ENCODE results near the gene MPRIP. TPM values are rescaled to one million over a fixed set of nuclear protein-coding genes. Genes with fewer than 3 reads are reported as not detected.

The MPRIP gene
- total and polyA plus RNA-seq, 7 donors: 43.2 to 113 (median 77.4) TPM

DNA sequence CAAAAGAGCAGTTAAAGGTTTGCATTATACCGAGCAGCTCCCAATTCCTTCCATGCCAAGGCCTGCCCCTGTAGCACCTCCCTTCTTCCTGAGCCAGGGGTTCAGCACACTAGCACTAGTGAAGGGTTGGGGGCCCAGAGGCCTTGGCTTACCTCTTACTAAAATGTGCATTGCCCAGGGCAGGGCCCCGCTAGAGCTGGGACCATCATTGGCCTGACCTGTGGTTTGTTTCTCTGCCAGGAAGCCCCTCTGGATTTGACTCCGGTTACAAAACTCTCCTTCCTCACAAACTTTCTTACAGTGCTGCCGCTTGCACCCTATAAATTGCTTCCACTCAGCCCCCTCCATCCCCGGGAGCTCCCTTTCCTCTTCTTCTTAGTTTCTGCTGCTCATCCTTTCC, 33.8 kb downstream of the MPRIP start:
- Histone ChIP-seq H3K4me1 (peaks cover 0 to 92% (median 70%) of the 10 kb centered on the region in 4 donors), H3K36me3 (peaks cover 0 to 14% (median 5%) of the 10 kb centered on the region in 4 donors), H3K27me3 (no peaks in the 10 kb centered on the region), H3K9me3 (no peaks in the 10 kb centered on the region), H3K4me3 (no peak overlapping the region), H3K27ac (peak overlapping the region; percentile 7 to 63 (median 54))
- WGBS, 2 donors: 91 to 94% methylated on average over 5 of the region's 5 CpGs
- intact Hi-C loops (cut with DNase I): no loop called here
- TF ChIP-seq CTCF (IDR thresholded peaks at IDR 0.05) (no peak), POLR2A (IDR thresholded peaks at IDR 0.05) (no peak), POLR2AphosphoS5 (IDR thresholded peaks at IDR 0.05) (no peak), EP300 (IDR thresholded peaks at IDR 0.05) (no peak)
- DNase-seq: peak; percentile 50

- H3K36me3 ChIP-seq: peaks cover 0 to 14% (median 5%) of the 10 kb centered on the region in 4 donors
Observed at GRCh38 chr17:17077101-17077500, 34.8 kb downstream of the MPRIP start.

GRCh38 chr17:17077861-17078732, 35.8 kb downstream of the MPRIP start:
- intact Hi-C loops (cut with DNase I): no loop called here
- DNase-seq: peak; percentile 33
- no peak for TF ChIP-seq EP300 (IDR thresholded peaks at IDR 0.05)
- TF ChIP-seq POLR2AphosphoS5 (IDR thresholded peaks at IDR 0.05): no peak
- TF ChIP-seq CTCF (IDR thresholded peaks at IDR 0.05): no peak
- TF ChIP-seq POLR2A (IDR thresholded peaks at IDR 0.05): no peak
- no peaks in the 10 kb centered on the region for H3K9me3 ChIP-seq
- peaks cover 0 to 21% (median 5%) of the 10 kb centered on the region in 4 donors for H3K36me3 ChIP-seq
- peaks cover 0 to 83% (median 70%) of the 10 kb centered on the region in 4 donors for H3K4me1 ChIP-seq
- no peak overlapping the region for H3K27ac ChIP-seq
- H3K27me3 ChIP-seq: no peaks in the 10 kb centered on the region
- 60 to 88% methylated on average over 15 of the region's 15 CpGs for WGBS, 2 donors
- no peak overlapping the region for H3K4me3 ChIP-seq

More at GRCh38 chr17:17077101-17077500, 34.8 kb downstream of the MPRIP start:
- 94 to 97% methylated on average over 6 of the region's 6 CpGs for WGBS, 2 donors
- peaks cover 0 to 91% (median 78%) of the 10 kb centered on the region in 4 donors for H3K4me1 ChIP-seq
- H3K27me3 ChIP-seq: no peaks in the 10 kb centered on the region
- H3K9me3 ChIP-seq: no peaks in the 10 kb centered on the region
- no peak for TF ChIP-seq CTCF (IDR thresholded peaks at IDR 0.05)
- no peak for TF ChIP-seq POLR2AphosphoS5 (IDR thresholded peaks at IDR 0.05)
- no peak for TF ChIP-seq EP300 (IDR thresholded peaks at IDR 0.05)
- no peak for TF ChIP-seq POLR2A (IDR thresholded peaks at IDR 0.05)
- H3K4me3 ChIP-seq: no peak overlapping the region
- intact Hi-C loops (cut with DNase I): no loop called here
- peak overlapping the region in 1 of 4 donors; percentile 20 for H3K27ac ChIP-seq
- peak; percentile 26 for DNase-seq

- Histone ChIP-seq H3K9me3 (no peaks in the 10 kb centered on the region), H3K27ac (no peak overlapping the region), H3K4me1 (peaks cover 0 to 75% (median 63%) of the 10 kb centered on the region in 4 donors), H3K4me3 (no peak overlapping the region), H3K27me3 (no peaks in the 10 kb centered on the region), H3K36me3 (peaks cover 0 to 25% (median 6%) of the 10 kb centered on the region in 4 donors)
- 70 to 87% methylated on average over 7 of the region's 7 CpGs for WGBS, 2 donors
- DNase-seq: peak; percentile 49
- no peak for TF ChIP-seq POLR2A (IDR thresholded peaks at IDR 0.05)
- intact Hi-C loops (cut with DNase I): no loop called here
Observed at GRCh38 chr17:17078832-17079231, 36.6 kb downstream of the MPRIP start.

GRCh38 chr17:17079336-17079735, 37.1 kb downstream of the MPRIP start:
- WGBS, 2 donors: 81 to 88% methylated on average over 4 of the region's 4 CpGs
- H3K27me3 ChIP-seq: no peaks in the 10 kb centered on the region
- DNase-seq: peak; percentile 38
- H3K4me3 ChIP-seq: no peak overlapping the region
- TF ChIP-seq EP300 (IDR thresholded peaks at IDR 0.05): no peak
- no peak for TF ChIP-seq POLR2A (IDR thresholded peaks at IDR 0.05)
- TF ChIP-seq CTCF (IDR thresholded peaks at IDR 0.05): no peak
- TF ChIP-seq POLR2AphosphoS5 (IDR thresholded peaks at IDR 0.05): no peak
- H3K4me1 ChIP-seq: peaks cover 0 to 70% (median 58%) of the 10 kb centered on the region in 4 donors
- H3K36me3 ChIP-seq: peaks cover 0 to 29% (median 8%) of the 10 kb centered on the region in 4 donors
- intact Hi-C loops (cut with DNase I): no loop called here
- H3K27ac ChIP-seq: peak overlapping the region in 2 of 4 donors; percentile 44 to 53
- no peaks in the 10 kb centered on the region for H3K9me3 ChIP-seq

Measured in sigmoid colon (tissue), 7 donors.